NCI-H524 treated with DMSO at 0.1 percent for 48 hours (cell line): ENCODE data around the gene ANTKMT.
"Not testable (repeated sequence)": the region's sequence is repeated elsewhere in the genome, so short reads cannot be mapped to it uniquely, and the experiment has no call there.

Experiments used
- DNase-seq: peaks from one replicate; lab custom pipeline; 2025; lab: John Stamatoyannopoulos, UW

ANTKMT gene

GRCh38 chr16:728131-728889, 7.4 kb downstream of the ANTKMT start:
- no peak for DNase-seq

- DNase-seq: no peak
These were observed 8.2 kb downstream of the ANTKMT start for GRCh38 chr16:728890-729744.

GRCh38 chr16:729768-730665, 9.1 kb downstream of the ANTKMT start:
- no peak for DNase-seq

- no peak for DNase-seq
These were observed 9.9 kb downstream of the ANTKMT start for GRCh38 chr16:730666-731509.

- DNase-seq: no peak
These were observed 11.4 kb downstream of the ANTKMT start for GRCh38 chr16:732332-732731.

GRCh38 chr16:732936-733335, 12.0 kb downstream of the ANTKMT start:
- DNase-seq: no peak

- no peak for DNase-seq
These were observed 12.6 kb downstream of the ANTKMT start for GRCh38 chr16:733382-734207.

- DNase-seq: no peak
These were observed 13.4 kb downstream of the ANTKMT start for GRCh38 chr16:734208-734980.

GRCh38 chr16:734981-735881, 14.3 kb downstream of the ANTKMT start:
- DNase-seq: no peak

- no peak for DNase-seq
These were observed 15.1 kb downstream of the ANTKMT start for GRCh38 chr16:735982-736453.

GRCh38 chr16:736936-737481, 16.1 kb downstream of the ANTKMT start:
- DNase-seq: no peak

- DNase-seq: no peak
These were observed 18.9 kb downstream of the ANTKMT start for GRCh38 chr16:739560-740458.

- no peak for DNase-seq
These were observed 19.5 kb downstream of the ANTKMT start for GRCh38 chr16:740459-740763.

- peak; percentile 61 for DNase-seq
These were observed 20.0 kb downstream of the ANTKMT start, which contains the start of gene CIAO3 for GRCh38 chr16:740764-741505. CIAO3 (minus strand) TSS chr16:740997; CDS start chr16:740985, 12 bp downstream.

- DNase-seq: no peak
These were observed 21.2 kb downstream of the ANTKMT start for GRCh38 chr16:741986-742629.

- DNase-seq: not testable (repeated sequence)
These were observed 21.9 kb downstream of the ANTKMT start for GRCh38 chr16:742894-743293.
